ENCODE measurements around the gene EPB41L1.

Gene EPB41L1

GRCh38 chr20:36181934-36182603 is 27.5 kb downstream of the EPB41L1 start:
- Histone ChIP-seq H3K79me1 (ENCODE audit: low read depth, low read length) (peaks cover 1% of the 10 kb centered on the region), H3K14ac (ENCODE audit: low read length) (no peak overlapping the region), H3K4me1 (ENCODE audit: control insufficient read depth in 2 of 2, insufficient read depth in 1 of 2, low read depth in 1 of 2, low read length in 2 of 2) (peaks cover 9 to 24% of the 10 kb centered on the region in 2 donors), H2AK5ac (ENCODE audit: low read depth, low read length) (no peak overlapping the region), H3K27me3 (ENCODE audit: control insufficient read depth in 3 of 3, insufficient read depth in 3 of 3, low read depth in 1 of 3, low read length in 3 of 3) (no peaks in the 10 kb centered on the region), H2BK15ac (ENCODE audit: low read length) (no peak overlapping the region), H3K18ac (ENCODE audit: low read length) (no peak overlapping the region), H3K9ac (ENCODE audit: low read depth, low read length, poor library complexity) (no peak overlapping the region), H3K23ac (ENCODE audit: low read depth, low read length, poor library complexity) (no peak overlapping the region), H3K36me3 (replicated peaks in 1 of 2; ENCODE audit: control insufficient read depth in 2 of 2, insufficient read depth in 2 of 2, low read length in 2 of 2) (peaks cover 5 to 83% of the 10 kb centered on the region in 2 donors), H2BK5ac (ENCODE audit: low read length) (no peak overlapping the region), H2BK12ac (ENCODE audit: low read length) (no peak overlapping the region), H3K4me2 (ENCODE audit: insufficient read depth, low read length, poor library complexity, severe bottlenecking) (no peak overlapping the region), H4K8ac (ENCODE audit: low read depth, low read length) (no peak overlapping the region), H4K91ac (ENCODE audit: low read depth, low read length, poor library complexity) (no peak overlapping the region), H3K4me3 (ENCODE audit: low read length in 2 of 2) (peak overlapping the region in 1 of 2 donors; percentile 57), H2AFZ (ENCODE audit: low read length) (no peak overlapping the region), H3K27ac (replicated peaks; ENCODE audit: low read length) (no peak overlapping the region), H2BK120ac (ENCODE audit: low read depth, low read length) (no peak overlapping the region), H3K9me3 (replicated peaks in 1 of 2; ENCODE audit: control insufficient read depth in 2 of 2, insufficient read depth in 1 of 2, low read depth in 1 of 2, low read length in 2 of 2) (no peaks in the 10 kb centered on the region), H3K4ac (ENCODE audit: low read length) (no peak overlapping the region)
- WGBS, 2 donors (ENCODE audit: extremely low coverage in 2 of 2, insufficient read length in 2 of 2, insufficient replicate concordance in 1 of 2) = no CpG with 5 or more reads among the region's 8 CpGs
- no peak for DNase-seq (ENCODE audit: low spot score)

- Histone ChIP-seq H3K27ac (replicated peaks; ENCODE audit: low read length) (no peak overlapping the region), H3K18ac (ENCODE audit: low read length) (no peak overlapping the region), H2BK5ac (ENCODE audit: low read length) (no peak overlapping the region), H3K4me1 (ENCODE audit: control insufficient read depth in 2 of 2, insufficient read depth in 1 of 2, low read depth in 1 of 2, low read length in 2 of 2) (peaks cover 9 to 24% of the 10 kb centered on the region in 2 donors), H3K9ac (ENCODE audit: low read depth, low read length, poor library complexity) (no peak overlapping the region), H4K8ac (ENCODE audit: low read depth, low read length) (no peak overlapping the region), H3K36me3 (replicated peaks in 1 of 2; ENCODE audit: control insufficient read depth in 2 of 2, insufficient read depth in 2 of 2, low read length in 2 of 2) (peaks cover 5 to 83% of the 10 kb centered on the region in 2 donors), H3K79me1 (ENCODE audit: low read depth, low read length) (peaks cover 1% of the 10 kb centered on the region), H3K4me3 (ENCODE audit: low read length in 2 of 2) (no peak overlapping the region), H3K4ac (ENCODE audit: low read length) (no peak overlapping the region), H3K23ac (ENCODE audit: low read depth, low read length, poor library complexity) (no peak overlapping the region), H3K14ac (ENCODE audit: low read length) (no peak overlapping the region), H2AFZ (ENCODE audit: low read length) (no peak overlapping the region), H4K91ac (ENCODE audit: low read depth, low read length, poor library complexity) (no peak overlapping the region), H3K9me3 (replicated peaks in 1 of 2; ENCODE audit: control insufficient read depth in 2 of 2, insufficient read depth in 1 of 2, low read depth in 1 of 2, low read length in 2 of 2) (no peaks in the 10 kb centered on the region), H2BK15ac (ENCODE audit: low read length) (no peak overlapping the region), H2BK120ac (ENCODE audit: low read depth, low read length) (no peak overlapping the region), H2AK5ac (ENCODE audit: low read depth, low read length) (no peak overlapping the region), H3K27me3 (ENCODE audit: control insufficient read depth in 3 of 3, insufficient read depth in 3 of 3, low read depth in 1 of 3, low read length in 3 of 3) (no peaks in the 10 kb centered on the region), H3K4me2 (ENCODE audit: insufficient read depth, low read length, poor library complexity, severe bottlenecking) (no peak overlapping the region), H2BK12ac (ENCODE audit: low read length) (no peak overlapping the region)
- DNase-seq (ENCODE audit: low spot score) = no peak
- WGBS, 2 donors (ENCODE audit: extremely low coverage in 2 of 2, insufficient read length in 2 of 2, insufficient replicate concordance in 1 of 2) = no CpG with 5 or more reads among the region's 6 CpGs
Observed at GRCh38 chr20:36182604-36183154, 28.1 kb downstream of the EPB41L1 start.

GRCh38 chr20:36183155-36183944 is 28.8 kb downstream of the EPB41L1 start:
- no peak overlapping the region for H3K27ac ChIP-seq (replicated peaks; ENCODE audit: low read length)
- H3K4ac ChIP-seq (ENCODE audit: low read length) = no peak overlapping the region
- H3K9me3 ChIP-seq (replicated peaks in 1 of 2; ENCODE audit: control insufficient read depth in 2 of 2, insufficient read depth in 1 of 2, low read depth in 1 of 2, low read length in 2 of 2) = no peaks in the 10 kb centered on the region
- no peak overlapping the region for H3K4me3 ChIP-seq (ENCODE audit: low read length in 2 of 2)
- peaks cover 1% of the 10 kb centered on the region for H3K79me1 ChIP-seq (ENCODE audit: low read depth, low read length)
- H2BK120ac ChIP-seq (ENCODE audit: low read depth, low read length) = no peak overlapping the region
- H3K18ac ChIP-seq (ENCODE audit: low read length) = no peak overlapping the region
- no peak overlapping the region for H3K9ac ChIP-seq (ENCODE audit: low read depth, low read length, poor library complexity)
- no peak overlapping the region for H2AK5ac ChIP-seq (ENCODE audit: low read depth, low read length)
- WGBS, 2 donors (ENCODE audit: extremely low coverage in 2 of 2, insufficient read length in 2 of 2, insufficient replicate concordance in 1 of 2) = no CpG with 5 or more reads among the region's 8 CpGs
- no peak overlapping the region for H4K8ac ChIP-seq (ENCODE audit: low read depth, low read length)
- no peak overlapping the region for H3K23ac ChIP-seq (ENCODE audit: low read depth, low read length, poor library complexity)
- no peak overlapping the region for H2BK12ac ChIP-seq (ENCODE audit: low read length)
- peaks cover 8 to 83% of the 10 kb centered on the region in 2 donors for H3K36me3 ChIP-seq (replicated peaks in 1 of 2; ENCODE audit: control insufficient read depth in 2 of 2, insufficient read depth in 2 of 2, low read length in 2 of 2)
- H3K4me2 ChIP-seq (ENCODE audit: insufficient read depth, low read length, poor library complexity, severe bottlenecking) = no peak overlapping the region
- no peaks in the 10 kb centered on the region for H3K27me3 ChIP-seq (ENCODE audit: control insufficient read depth in 3 of 3, insufficient read depth in 3 of 3, low read depth in 1 of 3, low read length in 3 of 3)
- H3K14ac ChIP-seq (ENCODE audit: low read length) = no peak overlapping the region
- peaks cover 9 to 24% of the 10 kb centered on the region in 2 donors for H3K4me1 ChIP-seq (ENCODE audit: control insufficient read depth in 2 of 2, insufficient read depth in 1 of 2, low read depth in 1 of 2, low read length in 2 of 2)
- no peak overlapping the region for H2BK5ac ChIP-seq (ENCODE audit: low read length)
- H2AFZ ChIP-seq (ENCODE audit: low read length) = no peak overlapping the region
- H2BK15ac ChIP-seq (ENCODE audit: low read length) = no peak overlapping the region
- DNase-seq (ENCODE audit: low spot score) = no peak
- H4K91ac ChIP-seq (ENCODE audit: low read depth, low read length, poor library complexity) = no peak overlapping the region

All from neuronal stem cell (in vitro differentiated cells).